Activated CD4-positive, alpha-beta T cell treated with anti-CD3 and anti-CD28 coated beads, Interleukin-10, Interleukin-2, amounts not matched to agents 100 ng/mL and 50 ng/mL, durations not matched to agents 16 hours and 8 hours (primary cell): ENCODE measurements around the gene CAPRIN1.
"Not testable (repeated sequence)": the region's sequence is repeated elsewhere in the genome, so short reads cannot be mapped to it uniquely, and the experiment has no call there.

Experiments
- DNase-seq: peaks from one replicate; pipeline ENCODE4 v3.0.0-alpha.2; 2020

Gene CAPRIN1

GRCh38 chr11:34052036-34052607 is 591 bp downstream of the CAPRIN1 start:
- peak; percentile 93 for DNase-seq

- peak; percentile 31 for DNase-seq
Observed at GRCh38 chr11:34052608-34053160, 1.2 kb downstream of the CAPRIN1 start.

GRCh38 chr11:34053161-34053686 is 1.7 kb downstream of the CAPRIN1 start:
- peak; percentile 87 for DNase-seq

DNA sequence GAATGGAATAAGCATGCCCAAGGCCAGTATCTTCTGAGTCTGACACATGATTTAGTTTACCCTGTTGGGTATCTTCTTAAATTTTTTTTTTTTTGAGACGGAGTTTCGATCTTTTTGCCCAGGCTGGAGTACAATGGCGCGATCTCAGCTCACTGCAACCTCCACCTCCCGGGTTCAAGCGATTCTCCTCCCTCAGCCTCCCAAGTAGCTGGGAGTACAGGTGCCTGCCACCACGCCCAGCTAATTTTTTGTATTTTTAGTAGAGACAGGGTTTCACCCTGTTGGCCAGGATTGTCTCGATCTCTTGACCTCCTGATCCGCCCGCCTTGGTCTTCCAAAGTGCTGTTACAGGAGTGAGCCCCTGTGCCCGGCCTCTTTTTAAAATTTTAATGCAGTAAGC is 2.8 kb downstream of the CAPRIN1 start:
- DNase-seq: not testable (repeated sequence)

DNA sequence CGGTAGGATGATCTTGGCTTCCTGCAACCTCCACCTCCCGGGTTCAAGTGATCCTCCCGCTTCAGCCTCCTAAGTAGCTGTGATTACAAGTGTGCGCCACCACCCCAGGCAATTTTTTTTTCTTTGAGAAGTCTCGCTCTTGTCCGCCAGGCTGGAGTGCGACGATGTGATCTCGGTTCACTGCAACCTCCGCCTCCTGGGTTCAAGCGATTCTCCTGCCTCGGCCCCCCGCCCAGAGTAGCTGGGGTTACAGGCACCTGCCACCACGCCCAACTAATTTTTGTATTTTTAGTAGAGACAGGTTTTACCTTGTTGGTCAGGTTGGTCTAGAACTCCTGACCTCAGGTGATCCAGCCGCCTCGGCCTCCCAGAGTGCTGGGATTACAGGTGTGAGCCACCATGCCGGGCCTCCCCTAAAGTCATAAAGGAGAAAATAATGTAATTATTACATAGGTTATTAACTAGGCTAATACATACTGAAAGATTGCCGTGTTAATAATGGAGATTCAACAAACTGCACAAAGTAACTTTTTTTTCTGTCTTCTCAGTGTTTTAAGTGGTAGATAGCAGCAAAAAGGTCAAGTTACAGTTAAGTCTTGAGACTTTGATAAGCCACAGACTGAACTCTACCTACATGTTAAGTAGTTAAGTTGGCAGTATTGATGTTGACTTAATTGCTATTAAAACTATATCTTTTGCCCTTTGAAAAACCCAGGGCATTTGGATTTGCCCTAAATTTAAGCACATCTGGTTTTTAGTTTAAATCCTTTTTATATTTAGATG is 3.9 kb downstream of the CAPRIN1 start:
- DNase-seq: no peak

GRCh38 chr11:34056672-34057071 is 5.1 kb downstream of the CAPRIN1 start:
- no peak for DNase-seq

DNA sequence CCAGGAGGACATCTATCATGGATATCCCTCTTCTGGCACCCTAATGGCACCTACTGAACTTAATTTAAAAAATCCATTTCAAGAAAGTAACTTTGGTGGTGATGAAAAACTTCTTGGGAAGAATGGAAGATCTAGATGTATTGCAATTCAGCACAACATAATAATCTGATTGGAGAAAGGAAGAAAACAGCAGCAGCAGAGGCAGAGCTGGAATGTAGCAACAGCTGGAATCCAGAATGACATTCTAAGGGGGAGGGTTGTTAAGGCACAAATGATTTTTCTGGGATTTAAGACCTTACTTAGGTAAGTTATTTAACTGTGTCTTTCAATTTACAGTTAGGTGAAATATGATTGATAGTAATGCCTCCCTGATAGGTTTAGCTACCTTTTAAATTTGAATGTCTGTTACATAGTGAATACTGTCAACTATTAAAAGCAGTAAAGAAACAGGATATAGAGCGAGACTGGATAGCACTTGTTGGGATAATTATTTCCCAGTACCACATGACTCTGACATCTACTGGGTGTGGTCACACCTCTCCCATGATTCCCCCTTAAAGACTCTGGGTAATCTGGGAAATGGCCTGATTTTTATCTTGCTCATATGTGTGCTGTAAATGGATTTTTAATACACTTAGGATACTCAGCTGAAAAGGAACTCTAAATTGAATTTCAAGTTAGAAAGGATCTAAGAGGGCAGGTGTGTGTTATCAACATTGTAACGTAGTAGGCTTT is 11.7 kb downstream of the CAPRIN1 start:
- no peak for DNase-seq

- no peak for DNase-seq
Observed at GRCh38 chr11:34064291-34064690, 12.8 kb downstream of the CAPRIN1 start.

DNA sequence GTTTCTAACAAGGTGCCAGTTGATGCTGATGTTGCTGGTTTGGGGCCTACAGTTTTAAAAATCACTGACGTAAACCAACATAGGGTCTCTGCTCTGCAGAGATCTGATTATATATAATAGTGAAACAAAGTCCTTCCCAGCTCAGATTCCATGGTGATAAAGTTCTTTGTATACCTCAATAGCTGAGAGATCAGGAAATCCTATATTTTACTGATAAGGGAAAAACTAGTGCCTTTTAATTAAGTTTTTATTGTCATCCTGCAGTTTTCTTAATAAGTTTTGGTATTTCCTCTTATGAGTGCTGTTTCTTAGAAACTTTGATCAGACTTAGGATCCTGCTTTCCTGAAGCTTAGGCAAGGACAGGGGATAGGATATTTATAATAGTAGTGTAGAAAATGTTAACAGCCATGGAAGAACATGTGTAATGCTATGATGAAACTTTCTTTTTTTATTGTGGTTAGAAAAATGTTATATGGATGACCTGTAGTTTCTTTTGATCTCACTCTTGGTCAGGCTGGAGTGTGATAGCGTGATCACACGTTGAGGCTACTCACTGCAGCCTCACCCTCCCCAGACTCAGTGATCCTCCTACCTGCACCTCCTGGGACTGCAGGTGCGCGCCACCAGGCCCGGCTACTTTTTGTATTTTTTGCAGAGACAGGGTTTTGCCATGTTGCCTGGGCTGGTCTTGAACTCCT is 14.1 kb downstream of the CAPRIN1 start:
- DNase-seq: peak; percentile 26

- DNase-seq: not testable (repeated sequence)
Observed at GRCh38 chr11:34066766-34067165, 15.2 kb downstream of the CAPRIN1 start.

GRCh38 chr11:34067383-34068065 is 16.0 kb downstream of the CAPRIN1 start:
- no peak for DNase-seq

GRCh38 chr11:34068111-34068510 is 16.6 kb downstream of the CAPRIN1 start:
- no peak for DNase-seq

DNA sequence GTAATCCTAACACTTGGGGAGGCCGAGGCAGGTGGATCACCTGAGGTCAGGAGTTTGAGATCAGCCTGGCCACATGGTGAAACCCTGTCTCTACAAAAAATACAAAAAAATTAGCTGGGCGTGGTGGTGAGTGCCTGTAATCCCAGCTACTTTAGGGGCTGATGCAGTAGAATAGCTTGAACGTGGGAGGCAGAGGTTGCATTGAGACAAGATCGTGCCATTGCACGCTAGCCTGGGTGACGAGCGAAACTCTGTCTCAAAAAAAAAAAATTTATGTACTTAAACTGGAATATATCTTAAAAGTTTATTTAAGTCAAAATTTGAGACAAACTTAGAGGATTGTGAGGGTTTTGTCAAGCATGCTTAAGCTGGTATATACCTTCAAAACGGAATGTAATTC is 19.8 kb downstream of the CAPRIN1 start:
- not testable (repeated sequence) for DNase-seq

DNA sequence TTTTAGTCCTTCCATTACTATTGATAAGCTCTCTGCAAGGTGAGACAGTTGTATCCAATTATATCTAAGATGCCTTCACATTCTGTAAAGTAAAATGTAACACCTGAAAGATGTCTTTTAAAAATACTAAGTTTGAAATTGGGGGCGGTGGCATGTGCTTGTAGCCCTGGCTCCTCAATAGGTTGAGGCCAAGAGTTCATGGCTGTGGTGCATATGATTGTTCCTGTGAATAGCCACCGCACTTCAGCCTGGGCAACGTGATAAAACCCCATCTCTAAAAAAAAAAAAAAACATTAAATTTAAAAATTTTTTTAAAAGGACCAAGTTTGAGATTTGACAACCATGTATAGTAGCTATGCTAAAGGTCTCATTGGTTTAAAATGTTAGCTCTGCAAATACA is 20.5 kb downstream of the CAPRIN1 start:
- no peak for DNase-seq

DNA sequence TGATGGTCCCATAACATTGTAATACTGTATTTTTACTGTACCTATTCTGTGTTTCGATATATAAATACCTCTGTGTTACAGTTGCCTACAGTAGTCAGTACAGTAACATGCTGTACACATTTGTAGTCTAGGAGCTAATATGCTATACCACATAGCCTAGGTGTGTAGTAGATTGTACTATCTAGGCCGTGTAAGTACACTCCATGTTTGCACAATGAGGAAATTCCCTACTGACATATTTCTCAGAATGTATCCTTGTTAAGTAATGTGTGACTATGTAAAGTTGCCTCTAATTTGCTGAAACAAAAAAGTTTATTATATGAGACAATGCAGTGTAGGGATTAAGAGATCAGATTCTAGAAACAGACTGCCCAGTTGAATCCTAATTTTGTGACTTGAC is 21.3 kb downstream of the CAPRIN1 start:
- DNase-seq: no peak

GRCh38 chr11:34074391-34074790 is 22.9 kb downstream of the CAPRIN1 start:
- no peak for DNase-seq

DNA sequence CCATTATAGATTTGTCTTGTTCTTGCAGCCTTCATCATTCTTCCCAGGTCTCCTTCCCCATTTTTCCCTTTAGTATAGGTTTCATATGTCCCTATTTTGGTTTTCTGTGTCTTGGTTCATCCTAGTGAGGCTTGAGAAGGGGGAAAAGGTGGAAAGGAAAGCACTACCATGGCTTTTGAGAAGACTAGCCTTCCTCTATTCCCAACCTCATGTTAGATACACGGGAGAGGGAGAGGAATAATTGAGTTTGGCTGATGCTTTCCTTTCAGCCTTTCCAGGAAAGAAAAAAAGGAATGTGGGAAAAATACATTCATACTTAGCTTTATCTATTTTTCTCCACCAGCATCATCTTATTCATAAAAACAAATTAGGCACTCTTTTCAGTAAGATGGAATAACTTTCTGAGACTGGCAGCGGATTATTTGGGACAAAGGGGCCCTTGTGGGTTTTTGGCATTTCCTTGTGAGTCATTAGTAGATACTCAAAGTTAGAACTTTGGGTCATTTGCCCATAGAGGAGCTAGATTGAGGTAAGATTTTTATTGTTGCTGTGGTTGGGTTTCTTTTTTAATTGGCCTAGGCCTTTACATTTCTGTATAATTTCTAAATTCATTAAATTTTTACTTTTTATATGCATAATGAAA is 23.8 kb downstream of the CAPRIN1 start:
- peak; percentile 25 for DNase-seq

DNA sequence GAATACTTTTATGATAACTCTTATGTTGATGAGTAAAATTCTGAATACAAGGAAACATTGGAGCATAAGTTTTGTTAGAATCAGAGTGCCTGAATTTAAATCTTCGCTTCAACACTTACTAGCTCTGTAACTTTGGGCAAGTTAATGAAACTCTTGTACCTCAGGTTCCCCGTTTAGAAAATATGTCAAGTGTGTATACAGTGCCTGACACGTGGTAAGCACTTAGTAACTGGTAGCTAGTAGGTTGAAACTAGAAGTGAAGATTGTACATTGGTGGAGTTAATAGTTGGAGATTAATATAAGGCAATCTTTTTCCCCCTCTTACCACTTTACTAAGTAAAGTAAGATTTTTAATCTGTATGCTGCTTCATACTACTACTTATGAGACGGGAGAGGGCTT is 29.1 kb downstream of the CAPRIN1 start:
- DNase-seq: no peak

- no peak for DNase-seq
Observed at GRCh38 chr11:34084637-34085036, 33.1 kb downstream of the CAPRIN1 start.

- peak; percentile 28 for DNase-seq
Observed at GRCh38 chr11:34086554-34087283, 35.2 kb downstream of the CAPRIN1 start.

- no peak for DNase-seq
Observed at GRCh38 chr11:34091825-34092224, 40.3 kb downstream of the CAPRIN1 start.
